ENCODE measurements around the gene SV2B. TPM values are rescaled to one million over a fixed set of nuclear protein-coding genes. Genes with fewer than 3 reads are reported as not detected.
A peak's percentile ranks its signal among the peaks of the same experiment; 100 is the strongest.

The SV2B gene
- total RNA-seq, 1 donor from 2014 or later: 2.6 TPM

- DNase-seq (ENCODE audit: low spot score): no peak
Measured at GRCh38 chr15:91265416-91265940, 165.4 kb downstream of the SV2B start.

GRCh38 chr15:91268510-91268909 is 168.5 kb downstream of the SV2B start:
- no peak for DNase-seq (ENCODE audit: low spot score)

GRCh38 chr15:91270747-91271146 is 170.7 kb downstream of the SV2B start:
- DNase-seq (ENCODE audit: low spot score): no peak

- peak; percentile 83 for DNase-seq (ENCODE audit: low spot score)
Measured at GRCh38 chr15:91271565-91272153, 171.6 kb downstream of the SV2B start.

- DNase-seq (ENCODE audit: low spot score): no peak
Measured at GRCh38 chr15:91275844-91276243, 175.8 kb downstream of the SV2B start.

- peak; percentile 13 for DNase-seq (ENCODE audit: low spot score)
Measured at GRCh38 chr15:91278951-91279350, 178.9 kb downstream of the SV2B start.

- peak; percentile 48 for DNase-seq (ENCODE audit: low spot score)
Measured at GRCh38 chr15:91279486-91279885, 179.4 kb downstream of the SV2B start.

- DNase-seq (ENCODE audit: low spot score): no peak
Measured at GRCh38 chr15:91281947-91282346, 181.9 kb downstream of the SV2B start.

- peak; percentile 44 for DNase-seq (ENCODE audit: low spot score)
Measured at GRCh38 chr15:91282486-91282885, 182.4 kb downstream of the SV2B start.

GRCh38 chr15:91283155-91283554 is 183.1 kb downstream of the SV2B start:
- no peak for DNase-seq (ENCODE audit: low spot score)

- no peak for DNase-seq (ENCODE audit: low spot score)
Measured at GRCh38 chr15:91284758-91285466, 184.9 kb downstream of the SV2B start.

- no peak for DNase-seq (ENCODE audit: low spot score)
Measured at GRCh38 chr15:91289324-91289723, 189.3 kb downstream of the SV2B start.

GRCh38 chr15:91290553-91290952 is 190.5 kb downstream of the SV2B start:
- no peak for DNase-seq (ENCODE audit: low spot score)

GRCh38 chr15:91291673-91292072 is 191.6 kb downstream of the SV2B start:
- no peak for DNase-seq (ENCODE audit: low spot score)

GRCh38 chr15:91294344-91294743 is 194.3 kb downstream of the SV2B start:
- DNase-seq (ENCODE audit: low spot score): no peak

- DNase-seq (ENCODE audit: low spot score): no peak
Measured at GRCh38 chr15:91294795-91295194, 194.7 kb downstream of the SV2B start.

- DNase-seq (ENCODE audit: low spot score): no peak
Measured at GRCh38 chr15:91298101-91298500, 198.0 kb downstream of the SV2B start.

- DNase-seq (ENCODE audit: low spot score): peak; percentile 67
Measured at GRCh38 chr15:91302588-91303439, 202.8 kb downstream of the SV2B start.

- DNase-seq (ENCODE audit: low spot score): no peak
Measured at GRCh38 chr15:91304210-91304609, 204.2 kb downstream of the SV2B start.

GRCh38 chr15:91304786-91305185 is 204.7 kb downstream of the SV2B start:
- no peak for DNase-seq (ENCODE audit: low spot score)

GRCh38 chr15:91306144-91306543 is 206.1 kb downstream of the SV2B start:
- DNase-seq (ENCODE audit: low spot score): no peak

GRCh38 chr15:91307601-91308000 is 207.5 kb downstream of the SV2B start:
- no peak for DNase-seq (ENCODE audit: low spot score)

Data from umbilical cord (tissue), 2 donors.